Stimulated activated CD4-positive, alpha-beta T cell treated with anti-CD3 and anti-CD28 coated beads, Interleukin-2, amount 100 ng/mL, for 4 hours (primary cell): Measurements from ENCODE around the gene BIRC5.
"Not testable (repeated sequence)": the region's sequence is repeated elsewhere in the genome, so short reads cannot be mapped to it uniquely, and the experiment has no call there.

ENCODE experiments used
- DNase-seq: peaks from one replicate; pipeline ENCODE4 v3.0.0-alpha.2; 2020; ENCODE audit warnings: low read depth

The BIRC5 gene

GRCh38 chr17:78214016-78214705, at the start of gene BIRC5:
BIRC5 (plus strand) TSS chr17:78214253; CDS start chr17:78214317, 64 bp downstream.
- DNase-seq, result peak; percentile 84

- DNase-seq, result no peak
Observed at GRCh38 chr17:78164748-78165607, 49.1 kb upstream of the BIRC5 start.

DNA sequence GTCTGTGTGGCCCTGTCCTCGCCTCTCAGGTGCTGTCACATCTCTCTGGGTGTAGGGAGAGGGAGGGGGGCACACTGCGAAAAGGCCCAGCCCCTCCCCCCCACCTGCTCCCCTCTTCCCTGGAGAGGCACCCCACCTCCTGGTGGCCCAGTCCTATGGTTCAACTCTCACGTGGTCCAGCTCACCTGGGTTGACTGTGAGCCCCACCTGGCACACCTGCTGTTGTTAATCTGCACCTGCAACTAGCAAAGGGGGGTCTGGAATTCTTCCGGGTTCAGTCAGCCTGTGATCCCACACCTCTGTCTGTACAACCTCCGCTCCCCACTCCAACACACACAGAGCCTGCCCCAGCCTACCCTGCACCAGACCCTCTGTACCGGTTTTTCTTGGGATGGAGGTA, 47.6 kb upstream of the BIRC5 start:
- DNase-seq, result no peak

DNA sequence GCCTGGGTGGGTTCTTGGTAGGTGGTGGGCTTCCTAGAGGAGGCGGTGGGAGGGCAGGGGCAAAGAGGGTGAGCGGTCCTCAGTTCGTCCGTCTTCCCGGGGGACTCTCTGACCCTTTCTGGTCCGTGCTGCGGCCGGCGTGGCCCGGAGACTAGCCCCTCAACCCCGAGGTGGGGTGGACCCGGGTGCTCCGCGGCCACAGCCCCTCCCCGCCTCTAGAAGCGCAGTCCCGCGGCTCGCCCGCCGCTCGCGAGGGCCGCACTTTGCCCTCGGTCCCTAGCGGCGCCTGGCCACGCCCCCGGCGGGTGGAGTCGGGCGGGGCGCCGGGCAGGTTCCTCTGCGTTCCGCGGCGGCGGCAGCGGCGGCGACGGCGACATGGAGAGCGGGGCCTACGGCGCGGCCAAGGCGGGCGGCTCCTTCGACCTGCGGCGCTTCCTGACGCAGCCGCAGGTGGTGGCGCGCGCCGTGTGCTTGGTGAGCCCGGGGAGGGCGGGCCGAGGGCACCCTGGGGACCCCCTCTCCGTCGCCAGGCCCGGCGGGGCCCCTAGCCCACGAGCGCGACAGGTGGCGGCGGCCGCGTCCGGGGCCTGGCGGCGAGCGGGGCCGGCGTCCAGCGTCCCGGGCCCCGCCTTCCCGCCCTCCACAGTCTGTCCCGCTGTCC, 45.7 kb upstream of the BIRC5 start, which contains the start of gene SYNGR2:
Gene SYNGR2 (plus strand): TSS at position 340 of the 661 bp plus-strand sequence. CDS start 36 bp downstream, at position 376.
- peak; percentile 80 for DNase-seq

- DNase-seq, result peak; percentile 49
Observed at GRCh38 chr17:78168903-78169793, 44.9 kb upstream of the BIRC5 start.

DNA sequence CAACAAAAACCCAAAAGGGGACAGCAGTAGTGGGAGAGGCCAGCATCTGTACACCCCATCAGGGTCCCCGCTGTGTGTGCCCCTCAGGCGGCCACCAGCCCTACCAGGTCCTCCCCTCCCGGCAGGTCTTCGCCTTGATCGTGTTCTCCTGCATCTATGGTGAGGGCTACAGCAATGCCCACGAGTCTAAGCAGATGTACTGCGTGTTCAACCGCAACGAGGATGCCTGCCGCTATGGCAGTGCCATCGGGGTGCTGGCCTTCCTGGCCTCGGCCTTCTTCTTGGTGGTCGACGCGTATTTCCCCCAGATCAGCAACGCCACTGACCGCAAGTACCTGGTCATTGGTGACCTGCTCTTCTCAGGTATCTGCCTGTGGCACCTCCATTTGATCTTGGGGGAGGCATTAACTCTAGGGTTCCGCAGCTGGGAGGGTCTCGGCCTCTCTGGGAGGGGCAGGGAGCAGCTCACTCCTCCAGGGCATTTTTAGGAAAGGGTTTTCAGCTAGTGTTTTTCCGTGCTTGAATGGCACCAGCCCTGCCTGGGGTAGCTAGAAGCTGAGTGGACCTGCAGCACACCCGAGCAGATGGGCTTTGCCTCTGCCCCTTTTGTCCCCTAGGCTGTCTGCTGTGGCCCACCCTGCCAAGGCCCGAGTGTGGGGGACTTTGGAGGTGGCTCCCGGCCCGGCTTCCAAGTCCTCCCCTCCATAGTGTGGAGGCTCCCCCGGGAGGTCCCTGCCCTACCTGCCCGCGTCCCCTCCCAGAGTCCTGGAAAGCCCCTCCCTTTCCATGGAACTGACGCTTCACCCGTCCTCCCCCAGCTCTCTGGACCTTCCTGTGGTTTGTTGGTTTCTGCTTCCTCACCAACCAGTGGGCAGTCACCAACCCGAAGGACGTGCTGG, 43.1 kb upstream of the BIRC5 start:
- no peak for DNase-seq

GRCh38 chr17:78171591-78172248, 42.3 kb upstream of the BIRC5 start:
- not testable (repeated sequence) for DNase-seq

DNA sequence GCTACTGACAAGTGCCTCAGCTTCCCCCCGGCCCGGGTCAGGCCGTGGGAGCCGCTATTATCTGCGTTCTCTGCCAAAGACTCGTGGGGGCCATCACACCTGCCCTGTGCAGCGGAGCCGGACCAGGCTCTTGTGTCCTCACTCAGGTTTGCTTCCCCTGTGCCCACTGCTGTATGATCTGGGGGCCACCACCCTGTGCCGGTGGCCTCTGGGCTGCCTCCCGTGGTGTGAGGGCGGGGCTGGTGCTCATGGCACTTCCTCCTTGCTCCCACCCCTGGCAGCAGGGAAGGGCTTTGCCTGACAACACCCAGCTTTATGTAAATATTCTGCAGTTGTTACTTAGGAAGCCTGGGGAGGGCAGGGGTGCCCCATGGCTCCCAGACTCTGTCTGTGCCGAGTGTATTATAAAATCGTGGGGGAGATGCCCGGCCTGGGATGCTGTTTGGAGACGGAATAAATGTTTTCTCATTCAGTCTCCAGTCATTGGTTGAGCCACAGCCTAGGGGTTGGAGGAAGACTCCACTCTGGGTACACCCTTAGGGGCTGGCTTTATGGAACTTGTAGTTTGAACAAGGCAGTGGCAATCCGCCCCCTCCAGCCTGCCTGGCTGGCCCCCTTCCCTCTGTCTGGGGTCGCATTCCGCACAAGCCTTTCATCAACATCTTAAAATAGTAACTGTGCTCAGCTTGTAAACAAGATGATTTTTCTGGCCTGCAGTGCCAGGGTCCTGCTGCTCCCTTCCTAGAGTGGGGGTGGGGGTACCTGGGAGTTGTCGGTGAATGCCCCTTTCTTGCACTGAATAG, 41.6 kb upstream of the BIRC5 start:
- no peak for DNase-seq

DNA sequence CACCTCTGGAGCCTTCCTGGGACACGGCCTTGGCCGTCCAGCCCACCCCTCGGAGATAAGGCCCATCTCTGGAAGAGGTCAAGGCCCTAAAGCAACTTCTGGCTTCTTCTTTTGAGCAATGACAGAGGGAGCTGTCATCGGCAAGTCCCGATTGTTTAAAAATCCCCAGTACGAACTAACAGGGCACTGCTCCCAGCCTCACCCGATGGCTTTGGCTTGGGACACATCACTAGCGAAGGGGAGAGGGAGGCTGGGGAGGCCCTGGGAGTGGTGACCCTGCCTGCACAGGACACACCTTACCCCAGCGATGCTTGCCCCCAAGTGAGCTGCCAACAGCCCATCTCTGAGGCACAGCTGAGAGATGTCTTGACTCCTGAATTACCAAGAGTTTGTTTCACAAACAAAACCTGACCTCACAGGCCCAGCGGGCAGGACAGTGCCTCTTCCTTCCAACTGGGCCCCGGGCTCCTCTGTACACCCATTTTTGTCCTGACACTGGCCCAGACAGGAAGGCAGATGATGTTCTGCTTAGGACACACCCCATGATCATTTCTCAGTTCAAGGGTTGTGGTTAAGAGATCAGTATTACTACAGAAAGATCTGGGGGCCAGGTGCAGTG, 40.8 kb upstream of the BIRC5 start:
- DNase-seq, result no peak

DNA sequence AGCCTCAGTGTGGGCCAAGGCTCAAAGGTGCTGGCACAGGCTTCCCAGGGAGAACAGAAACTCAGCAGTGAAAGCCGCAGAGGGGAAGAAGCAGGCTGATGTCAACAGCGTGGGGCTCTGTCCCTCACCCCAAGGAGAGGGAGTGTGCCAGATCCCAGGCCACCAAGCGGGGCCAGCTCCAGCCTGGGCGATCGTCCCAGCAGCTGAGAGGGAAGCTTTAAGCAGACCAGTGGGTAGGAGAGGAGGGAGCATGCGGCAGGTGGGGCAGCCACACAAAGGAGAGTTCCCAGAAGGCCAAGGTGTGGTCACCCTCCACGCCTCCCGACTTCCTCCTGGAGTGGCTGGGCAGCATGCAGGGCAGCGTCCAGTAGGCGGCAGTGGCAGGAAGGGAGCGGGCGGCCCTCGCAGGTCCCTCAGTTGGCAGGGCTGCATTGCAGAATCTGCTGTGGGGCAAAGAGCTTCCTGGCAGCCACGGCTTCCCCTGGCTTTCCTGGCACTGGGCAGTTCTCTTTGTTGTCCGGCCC, 39.6 kb upstream of the BIRC5 start:
- no peak for DNase-seq

- no peak for DNase-seq
Observed at GRCh38 chr17:78174870-78175642, 39.0 kb upstream of the BIRC5 start.

DNA sequence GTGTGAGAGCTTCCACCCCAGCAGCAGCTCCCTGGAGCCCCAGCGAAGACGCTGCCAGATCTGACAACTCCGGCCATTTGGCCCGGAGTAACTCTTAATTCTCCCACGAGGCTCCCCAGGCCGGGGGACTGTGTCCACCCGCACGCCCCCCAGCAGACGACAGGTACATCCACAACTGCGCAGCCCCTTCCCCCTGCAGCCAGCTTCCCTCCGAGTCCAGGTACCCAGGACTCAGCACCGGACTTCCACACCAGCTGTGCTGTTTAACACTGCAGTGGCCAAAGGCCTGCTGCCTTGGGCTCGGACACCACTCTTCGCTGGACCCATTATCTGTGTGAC, 38.4 kb upstream of the BIRC5 start:
- DNase-seq, result no peak

- DNase-seq, result peak; percentile 61
Observed at GRCh38 chr17:78176548-78177025, 37.5 kb upstream of the BIRC5 start.

GRCh38 chr17:78179372-78179771, 34.7 kb upstream of the BIRC5 start:
- no peak for DNase-seq

DNA sequence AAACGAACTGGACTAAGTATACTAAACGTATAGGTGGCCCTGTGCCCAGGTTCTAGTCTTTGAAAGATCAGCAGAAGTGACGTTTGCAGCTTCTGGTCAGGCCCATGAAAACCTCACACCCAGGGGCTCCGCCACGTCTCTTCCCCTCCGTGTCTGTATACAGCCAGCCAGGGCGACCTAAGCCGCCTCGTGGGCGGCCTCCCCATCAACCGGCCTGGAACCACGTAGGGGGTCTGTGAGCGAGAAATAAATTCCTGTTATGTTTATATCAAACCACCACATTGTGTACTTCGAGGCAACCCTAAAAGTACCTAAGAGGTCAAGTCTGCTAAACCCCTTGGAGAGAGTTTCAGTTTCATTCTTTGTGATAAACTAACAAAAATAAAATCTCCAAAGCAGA, 34.0 kb upstream of the BIRC5 start:
- no peak for DNase-seq

DNA sequence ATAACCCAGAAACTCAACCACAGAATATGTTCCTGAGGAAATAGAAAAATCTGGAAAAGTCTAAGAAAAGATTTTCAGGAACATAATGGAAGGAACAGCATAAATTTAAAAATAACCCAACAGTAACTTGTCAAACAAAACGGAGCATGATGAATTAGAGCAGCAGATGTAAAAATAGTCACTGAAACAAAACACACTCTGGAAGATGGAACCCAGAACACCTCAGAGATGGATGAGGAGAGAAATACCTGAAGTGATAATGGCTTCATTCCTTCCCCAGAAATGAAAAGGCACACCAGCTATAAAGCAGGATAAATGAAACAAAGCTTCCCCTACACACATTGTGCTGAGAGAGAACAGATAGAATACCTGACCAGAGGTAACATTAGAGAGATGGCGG, 33.5 kb upstream of the BIRC5 start:
- no peak for DNase-seq

DNA sequence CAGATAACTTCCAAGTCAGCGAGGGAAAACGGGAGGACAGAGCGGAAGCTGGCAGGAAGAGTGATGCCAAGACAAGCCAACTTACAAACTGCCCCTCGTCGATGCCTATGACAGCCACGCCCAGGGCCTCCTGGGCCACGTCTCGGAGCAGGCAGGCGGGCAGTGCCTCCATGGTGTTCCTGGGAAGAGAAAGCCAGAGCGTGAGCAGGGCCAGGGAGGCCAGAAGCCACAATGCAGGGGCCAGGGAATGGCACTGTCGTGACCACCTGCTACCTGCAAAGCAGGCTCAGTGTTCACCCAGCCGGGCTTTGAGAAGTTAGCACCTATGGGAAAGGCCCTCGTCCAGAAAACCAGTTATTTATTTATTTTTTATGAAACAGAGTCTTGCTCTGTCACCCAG, 31.5 kb upstream of the BIRC5 start:
- DNase-seq, result no peak

DNA sequence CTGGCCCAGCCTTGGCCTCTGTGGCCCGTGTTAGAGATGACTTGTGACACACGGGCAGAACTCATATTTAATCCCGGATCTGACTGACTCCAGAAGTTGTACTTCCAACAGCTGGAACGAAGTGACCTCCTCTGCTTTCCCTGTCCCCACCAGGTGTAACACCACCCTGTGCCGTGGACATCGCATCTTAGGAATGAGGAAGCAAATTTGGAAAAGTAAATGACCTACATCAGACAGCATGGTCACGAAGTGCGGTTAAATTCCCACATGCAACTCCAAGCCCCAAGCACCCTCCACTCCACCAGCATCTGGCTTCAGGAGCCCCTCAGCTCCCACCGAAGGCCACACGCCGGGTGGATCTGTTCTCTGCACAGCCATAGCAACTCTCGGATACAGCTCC, 30.1 kb upstream of the BIRC5 start:
- no peak for DNase-seq
